Eye (tissue), 1 donor: ENCODE data around the gene HDAC4.

ENCODE experiments used
- DNase-seq: peaks from one replicate; pipeline ENCODE4 v3.0.0-alpha.2; 2015

Gene HDAC4

GRCh38 chr2:239029958-239030357 lies 370.9 kb downstream of the HDAC4 start:
- no peak for DNase-seq

GRCh38 chr2:239028253-239028619 lies 372.6 kb downstream of the HDAC4 start:
- DNase-seq = no peak

GRCh38 chr2:239027391-239028252 lies 373.2 kb downstream of the HDAC4 start:
- DNase-seq = no peak

GRCh38 chr2:239026711-239027361 lies 374.0 kb downstream of the HDAC4 start:
- DNase-seq = no peak

GRCh38 chr2:239025951-239026461 lies 374.8 kb downstream of the HDAC4 start:
- DNase-seq = no peak

GRCh38 chr2:239025096-239025801 lies 375.6 kb downstream of the HDAC4 start:
- no peak for DNase-seq

- DNase-seq = no peak
Observed at GRCh38 chr2:239024226-239024625, 376.6 kb downstream of the HDAC4 start.

GRCh38 chr2:239022437-239023260 lies 378.2 kb downstream of the HDAC4 start:
- DNase-seq = no peak

- DNase-seq = no peak
Observed at GRCh38 chr2:239021651-239022436, 379.0 kb downstream of the HDAC4 start.

GRCh38 chr2:239021224-239021623 lies 379.6 kb downstream of the HDAC4 start:
- no peak for DNase-seq

- no peak for DNase-seq
Observed at GRCh38 chr2:239020541-239021041, 380.2 kb downstream of the HDAC4 start.

GRCh38 chr2:239019183-239019581 lies 381.6 kb downstream of the HDAC4 start:
- DNase-seq = no peak

GRCh38 chr2:239018271-239019182 lies 382.3 kb downstream of the HDAC4 start:
- no peak for DNase-seq

- no peak for DNase-seq
Observed at GRCh38 chr2:239017491-239018098, 383.2 kb downstream of the HDAC4 start.

- DNase-seq = peak; percentile 62
Observed at GRCh38 chr2:239015901-239016675, 384.7 kb downstream of the HDAC4 start.

- no peak for DNase-seq
Observed at GRCh38 chr2:239015218-239015900, 385.5 kb downstream of the HDAC4 start.

- DNase-seq = no peak
Observed at GRCh38 chr2:239014458-239015217, 386.2 kb downstream of the HDAC4 start.

GRCh38 chr2:239013678-239013976 lies 387.2 kb downstream of the HDAC4 start:
- DNase-seq = peak; percentile 50
